Cardiac atrium fibroblast (primary cell): ENCODE measurements around the gene ALG13. TPM values are rescaled to one million over a fixed set of nuclear protein-coding genes. Genes with fewer than 3 reads are reported as not detected.

ENCODE experiments used
- total RNA-seq: library from RNA; depleted of rRNA; stranded (reverse); fragments of >200 nt; gene quantifications from 2 replicates; pipeline ENCODE4 v1.2.3, GENCODE V29; 2015

ALG13 gene
- 34.3 and 34.5 TPM in 2 replicates for total RNA-seq

GRCh38 chrX:111680988-111681779, at the start of gene ALG13:
Gene ALG13 (plus strand): TSS chrX:111681170. CDS start chrX:111681219, 49 bp downstream.

Other genes starting within 250 kb of the ALG13 start
- gene SERTM2, start 169.5 kb upstream of the ALG13 start, total RNA-seq: not detected in 2 replicates
- not detected in 2 replicates for gene TRPC5OS, start 195.0 kb downstream of the ALG13 start, total RNA-seq